Adrenal gland (tissue), 12 donors: ENCODE data around the gene ZNF467. TPM values are rescaled to one million over a fixed set of nuclear protein-coding genes. Genes with fewer than 3 reads are reported as not detected.

Experiments used
- DNase-seq, 7 donors: peaks; one replicate each; pipeline ENCODE4 v3.0.0-alpha.2; 2019 to 2020
- H3K27ac ChIP-seq, 5 donors: fragments of 200-600 bp; sonication (generic) in 4 of 5; 1 replicate in 3 of 5; 2 replicates in 2 of 5; pipeline versions ENCODE4 v1.5.1 to v1.8.0; 2016 to 2020; ENCODE audit warnings: mild to moderate bottlenecking in 1 of 5
- H3K27me3 ChIP-seq: fragments of 200-600 bp; 2 replicates; pipeline ENCODE4 v1.8.0; 2021
- H3K36me3 ChIP-seq, 2 donors: fragments of 200-600 bp; replicated peaks in 1 of 2; 1 replicate in 1 of 2; 2 replicates in 1 of 2; pipeline versions ENCODE4 v1.5.1 to v1.8.0; 2018 to 2022
- H3K4me1 ChIP-seq, 2 donors: fragments of 200-600 bp; replicated peaks in 1 of 2; 1 replicate in 1 of 2; 2 replicates in 1 of 2; pipeline versions ENCODE4 v1.5.1 to v1.8.0; 2018 to 2021
- H3K4me3 ChIP-seq, 4 donors: fragments of 200-600 bp; sonication (generic) in 3 of 4; one replicate each; pipeline ENCODE4 v1.5.1; 2016 to 2018
- H3K9me3 ChIP-seq, 3 donors: fragments of 200-600 bp; sonication (generic) in 1 of 3; replicated peaks in 1 of 3; 1 replicate in 2 of 3; 2 replicates in 1 of 3; pipeline versions ENCODE4 v1.5.1 to v1.8.0; 2016 to 2021
- POLR2A ChIP-seq, 2 donors: fragments of 450-650 bp; IDR thresholded peaks; one replicate each; pipeline ENCODE4 v1.6.1; 2017; ENCODE audit warnings: antibody characterized with exemption in 2 of 2, mild to moderate bottlenecking in 2 of 2, moderate library complexity in 1 of 2
- WGBS, 4 donors: extraction: QIAGEN DNeasy Blood & Tissue Kit in 2 of 4; methylation state at CpG; one replicate each; pipeline versions ENCODE4 v1.1.5 to v1.1.7; 2013 to 2017; 5-methylcytosine and 5-hydroxymethylcytosine counted together
- intact Hi-C, 2 donors: fragments of 100-400 bp; cut with DNase I; formaldehyde crosslinking; loops; one replicate each; pipeline versions ENCODE4 v1.14.1 to v1.15.0; 2022 to 2023
- polyA plus RNA-seq, 3 donors: library from polyadenylated mRNA; stranded (reverse); fragments of 200-250 nt in 2 of 3; fragments of 350-450 nt in 1 of 3; fragmentation: Illumina TruSeq in 1 of 3; extraction: RNeasy Lipid Tissue Mini Kit (QIAGEN cat#74804) in 1 of 3; gene quantifications; one replicate each; pipeline ENCODE4 v1.2.3, GENCODE V29; 2013 to 2014
- total RNA-seq, 9 donors: library from RNA; depleted of rRNA in 4 of 9; stranded (reverse); fragments of >200 nt in 4 of 9; fragments of 120-200 nt in 1 of 9; fragmentation: NEBNext Ultra II Directional in 1 of 9; extraction: Animal tissue kit (Norgen Biotek cat#: 25700) in 1 of 9; gene quantifications; one replicate each; pipeline versions ENCODE4 v1.1.0 to v1.2.4, GENCODE V29; 2013 to 2023
- TF ChIP-seq, protein P1 (sequence below), 6 experiments: fragments of 450-650 bp in 4 of 6; fragments of 200-600 bp in 2 of 6; sonication (generic) in 1 of 6; IDR thresholded peaks; 1 replicate in 5 of 6; 2 replicates in 1 of 6; pipeline versions ENCODE4 v1.5.1 to v1.8.0; 2016 to 2021; ENCODE audit warnings: antibody characterized with exemption in 6 of 6, mild to moderate bottlenecking in 2 of 6, moderate library complexity in 1 of 6
- donor health status: healthy with polysubstance abuse.
- donor health status: Bipolar disorder and iron deficiency.
- donor health status: DM: yes; HTN: yes; CAD: no.
- donor health status: DM: no; HTN: no; CAD: no.
- donor health status: DM: no; HTN: no; CAD: no.
- donor health status: DM: yes; HTN: yes; CAD: no.

ZNF467 gene
- total and polyA plus RNA-seq, 12 donors = 1.2 to 44.2 (median 18.6) TPM

DNA sequence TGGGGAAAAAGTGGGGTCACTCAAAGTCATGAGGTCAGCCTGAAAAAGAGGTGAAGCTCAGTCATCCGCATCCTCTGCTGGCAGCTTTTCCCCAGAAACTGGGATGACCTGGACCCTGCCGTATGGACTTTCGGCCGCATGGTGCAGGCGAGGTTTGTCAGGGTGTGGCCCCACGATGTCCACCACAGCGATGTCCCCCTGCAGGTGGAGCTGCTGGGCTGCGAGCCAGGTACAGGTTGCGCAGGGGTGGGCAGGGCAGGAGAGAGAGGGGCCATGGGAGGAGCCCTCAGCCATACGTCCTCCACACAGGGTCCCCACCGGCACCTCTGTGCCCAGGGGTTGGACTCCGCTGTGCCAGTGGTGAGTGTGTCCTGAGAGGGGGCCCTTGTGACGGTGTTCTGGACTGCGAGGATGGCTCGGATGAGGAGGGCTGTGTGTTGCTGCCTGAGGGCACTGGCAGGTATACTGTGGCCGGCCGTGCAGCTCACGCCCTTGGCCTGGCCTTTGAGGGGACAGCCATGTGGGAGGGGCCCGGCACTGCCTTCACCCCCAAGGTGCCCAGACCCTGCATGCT is 23.0 kb upstream of the ZNF467 start:
- no peak for DNase-seq
- H3K9me3 ChIP-seq = no peaks in the 10 kb centered on the region
- TF ChIP-seq, protein P1, sequence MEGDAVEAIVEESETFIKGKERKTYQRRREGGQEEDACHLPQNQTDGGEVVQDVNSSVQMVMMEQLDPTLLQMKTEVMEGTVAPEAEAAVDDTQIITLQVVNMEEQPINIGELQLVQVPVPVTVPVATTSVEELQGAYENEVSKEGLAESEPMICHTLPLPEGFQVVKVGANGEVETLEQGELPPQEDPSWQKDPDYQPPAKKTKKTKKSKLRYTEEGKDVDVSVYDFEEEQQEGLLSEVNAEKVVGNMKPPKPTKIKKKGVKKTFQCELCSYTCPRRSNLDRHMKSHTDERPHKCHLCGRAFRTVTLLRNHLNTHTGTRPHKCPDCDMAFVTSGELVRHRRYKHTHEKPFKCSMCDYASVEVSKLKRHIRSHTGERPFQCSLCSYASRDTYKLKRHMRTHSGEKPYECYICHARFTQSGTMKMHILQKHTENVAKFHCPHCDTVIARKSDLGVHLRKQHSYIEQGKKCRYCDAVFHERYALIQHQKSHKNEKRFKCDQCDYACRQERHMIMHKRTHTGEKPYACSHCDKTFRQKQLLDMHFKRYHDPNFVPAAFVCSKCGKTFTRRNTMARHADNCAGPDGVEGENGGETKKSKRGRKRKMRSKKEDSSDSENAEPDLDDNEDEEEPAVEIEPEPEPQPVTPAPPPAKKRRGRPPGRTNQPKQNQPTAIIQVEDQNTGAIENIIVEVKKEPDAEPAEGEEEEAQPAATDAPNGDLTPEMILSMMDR (IDR thresholded peaks at IDR 0.05) = no peak
- no peak for TF ChIP-seq POLR2A (IDR thresholded peaks at IDR 0.05)
- no peaks in the 10 kb centered on the region for H3K4me1 ChIP-seq
- H3K27me3 ChIP-seq = peaks cover 7% of the 10 kb centered on the region
- no peak overlapping the region for H3K4me3 ChIP-seq
- no peak overlapping the region for H3K27ac ChIP-seq
- intact Hi-C loops = no loop called here
- H3K36me3 ChIP-seq = no peaks in the 10 kb centered on the region
- WGBS, 4 donors = 85 to 96% (median 92%) methylated on average over 7 to 19 of the region's 19 CpGs

DNA sequence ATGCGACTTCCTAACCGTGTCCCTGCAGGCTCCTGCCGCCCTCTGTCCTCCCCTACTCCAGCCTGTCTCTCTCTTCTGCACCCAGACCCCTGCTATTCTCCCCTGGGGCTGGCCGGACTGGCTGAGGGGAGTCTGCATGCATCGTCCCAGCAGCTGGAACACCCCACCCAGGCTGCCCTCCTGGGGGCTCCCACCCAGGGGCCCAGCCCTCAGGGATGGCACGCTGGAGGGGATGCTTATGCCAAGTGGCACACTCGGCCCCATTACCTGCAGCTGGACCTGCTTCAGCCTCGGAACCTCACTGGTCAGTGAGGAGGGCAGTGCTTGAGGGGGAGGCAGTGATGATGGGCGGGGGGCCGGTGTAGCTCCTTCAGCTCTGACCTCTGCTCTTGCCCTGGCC is 21.7 kb upstream of the ZNF467 start:
- no peak overlapping the region for H3K4me3 ChIP-seq
- no peak overlapping the region for H3K27ac ChIP-seq
- peaks cover 18% of the 10 kb centered on the region for H3K27me3 ChIP-seq
- H3K4me1 ChIP-seq = peaks cover 0 to 2% of the 10 kb centered on the region in 2 donors
- DNase-seq = no peak
- 84 to 88% (median 87%) methylated on average over 5 to 10 of the region's 10 CpGs for WGBS, 4 donors
- no peaks in the 10 kb centered on the region for H3K36me3 ChIP-seq
- no peaks in the 10 kb centered on the region for H3K9me3 ChIP-seq
- intact Hi-C loops = no loop called here
- TF ChIP-seq, protein P1 (IDR thresholded peaks at IDR 0.05) = no peak
- no peak for TF ChIP-seq POLR2A (IDR thresholded peaks at IDR 0.05)

DNA sequence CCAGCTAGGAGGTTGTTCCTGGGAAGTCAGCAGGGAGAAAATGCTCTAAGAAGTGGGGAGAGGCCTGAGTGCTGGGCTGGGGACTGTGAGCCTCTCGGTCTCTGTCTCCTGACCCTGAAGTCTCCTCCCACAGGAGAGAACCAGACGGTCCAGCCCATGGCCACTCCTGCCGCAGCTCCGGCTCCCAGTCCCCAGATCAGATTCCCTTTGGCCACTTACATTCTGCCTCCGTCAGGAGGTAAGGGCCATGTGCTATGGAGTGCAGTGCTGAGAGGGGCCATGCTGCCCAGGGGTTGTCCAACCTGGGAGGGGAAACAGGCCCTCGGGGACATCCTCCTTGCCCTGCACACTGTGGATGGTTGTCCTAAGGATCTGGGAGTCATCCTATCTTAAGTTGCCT is 21.3 kb upstream of the ZNF467 start:
- intact Hi-C loops = no loop called here
- WGBS, 4 donors = 50 to 62% (median 57%) methylated on average over 4 to 6 of the region's 6 CpGs

DNA sequence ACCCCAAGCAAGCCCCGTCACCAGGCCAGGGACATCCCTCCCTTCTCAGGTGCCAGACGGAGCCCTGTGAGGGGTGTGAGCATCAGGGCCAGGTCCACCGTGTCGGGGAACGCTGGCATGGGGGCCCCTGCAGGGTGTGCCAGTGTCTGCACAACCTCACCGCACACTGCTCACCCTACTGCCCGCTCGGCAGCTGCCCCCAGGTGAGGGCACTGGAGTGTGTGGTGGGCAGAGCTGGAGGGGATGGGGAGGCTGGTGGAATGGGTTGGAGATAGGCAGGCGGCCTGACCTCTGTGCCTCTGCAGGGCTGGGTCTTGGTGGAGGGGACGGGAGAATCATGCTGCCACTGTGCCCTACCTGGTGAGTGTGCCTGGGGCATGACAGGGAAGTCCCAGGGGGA is 19.9 kb upstream of the ZNF467 start:
- Histone ChIP-seq H3K27ac (no peak overlapping the region), H3K4me3 (no peak overlapping the region), H3K9me3 (no peaks in the 10 kb centered on the region), H3K27me3 (peaks cover 29% of the 10 kb centered on the region), H3K36me3 (no peaks in the 10 kb centered on the region), H3K4me1 (peaks cover 0 to 5% of the 10 kb centered on the region in 2 donors)
- DNase-seq = no peak
- intact Hi-C loops = no loop called here
- TF ChIP-seq, protein P1 (IDR thresholded peaks at IDR 0.05) = no peak
- no peak for TF ChIP-seq POLR2A (IDR thresholded peaks at IDR 0.05)
- 77 to 87% (median 83%) methylated on average over 2 to 10 of the region's 10 CpGs for WGBS, 4 donors

More for the DNA sequence above, 21.3 kb upstream of the ZNF467 start:
- TF ChIP-seq, protein P1 (IDR thresholded peaks at IDR 0.05) = no peak
- TF ChIP-seq POLR2A (IDR thresholded peaks at IDR 0.05) = no peak
- no peak overlapping the region for H3K4me3 ChIP-seq
- no peaks in the 10 kb centered on the region for H3K36me3 ChIP-seq
- H3K27me3 ChIP-seq = peaks cover 22% of the 10 kb centered on the region
- H3K27ac ChIP-seq = no peak overlapping the region
- no peaks in the 10 kb centered on the region for H3K9me3 ChIP-seq
- DNase-seq = no peak
- peaks cover 0 to 5% of the 10 kb centered on the region in 2 donors for H3K4me1 ChIP-seq
